ENCODE results near the gene GPR171.

GPR171 gene

GRCh38 chr3:151213881-151214280 is 10.9 kb upstream of the GPR171 start:
- no peak overlapping the region for H3K4me3 ChIP-seq (ENCODE audit: low read depth, low read length)
- TF ChIP-seq CTCF (IDR thresholded peaks at IDR 0.05; ENCODE audit: low read depth, low read length) = no peak

- H3K4me3 ChIP-seq (ENCODE audit: low read depth, low read length) = no peak overlapping the region
- no peak for TF ChIP-seq CTCF (IDR thresholded peaks at IDR 0.05; ENCODE audit: low read depth, low read length)
Measured at GRCh38 chr3:151213151-151213550, 10.1 kb upstream of the GPR171 start.

- H3K4me3 ChIP-seq (ENCODE audit: low read depth, low read length) = no peak overlapping the region
- no peak for TF ChIP-seq CTCF (IDR thresholded peaks at IDR 0.05; ENCODE audit: low read depth, low read length)
Measured at GRCh38 chr3:151210676-151211381, 7.8 kb upstream of the GPR171 start.

- no peak overlapping the region for H3K4me3 ChIP-seq (ENCODE audit: low read depth, low read length)
- TF ChIP-seq CTCF (IDR thresholded peaks at IDR 0.05; ENCODE audit: low read depth, low read length) = no peak
Measured at GRCh38 chr3:151209654-151210053, 6.6 kb upstream of the GPR171 start.

GRCh38 chr3:151206201-151206600 is 3.2 kb upstream of the GPR171 start:
- TF ChIP-seq CTCF (IDR thresholded peaks at IDR 0.05; ENCODE audit: low read depth, low read length) = no peak
- no peak overlapping the region for H3K4me3 ChIP-seq (ENCODE audit: low read depth, low read length)

GRCh38 chr3:151205482-151205881 is 2.5 kb upstream of the GPR171 start:
- TF ChIP-seq CTCF (IDR thresholded peaks at IDR 0.05; ENCODE audit: low read depth, low read length) = no peak
- no peak overlapping the region for H3K4me3 ChIP-seq (ENCODE audit: low read depth, low read length)

GRCh38 chr3:151204530-151205402 is 1.8 kb upstream of the GPR171 start:
- no peak overlapping the region for H3K4me3 ChIP-seq (ENCODE audit: low read depth, low read length)
- TF ChIP-seq CTCF (IDR thresholded peaks at IDR 0.05; ENCODE audit: low read depth, low read length) = no peak

Measured in WI38 (cell line).